ENCODE measurements around the gene CHRDL2. TPM values are rescaled to one million over a fixed set of nuclear protein-coding genes. Genes with fewer than 3 reads are reported as not detected.

CHRDL2 gene
- polyA plus RNA-seq, 1 of the 3 experiments (the other 2 are of a cell fraction): not detected

- H3K9me3 ChIP-seq: no peaks in the 10 kb centered on the region
- TF ChIP-seq EP300 (IDR thresholded peaks at IDR 0.05; ENCODE audit: borderline replicate concordance in 1 of 2, low read depth in 1 of 2, low read length in 1 of 2) (no peak), MXI1 (IDR thresholded peaks at IDR 0.05; ENCODE audit: low read depth, low read length) (no peak), TCF12 (IDR thresholded peaks at IDR 0.05) (no peak), GABPA (IDR thresholded peaks at IDR 0.05; ENCODE audit: low read depth) (no peak), EZH2phosphoT487 (IDR thresholded peaks at IDR 0.05; ENCODE audit: borderline replicate concordance, low read depth) (no peak)
- ChIA-PET POLR2A (no interaction called here), CTCF (no interaction called here)
- WGBS (ENCODE audit: low lambda C conversion rate): 97% methylated on average over 5 of the region's 5 CpGs
- no peaks in the 10 kb centered on the region for H3K9me2 ChIP-seq
- no peaks in the 10 kb centered on the region for H3K4me1 ChIP-seq (ENCODE audit: control insufficient read depth in 1 of 2, insufficient read depth in 2 of 2, low read depth in 1 of 2, low read length in 1 of 2)
- H3K36me3 ChIP-seq (replicated peaks in 1 of 2; ENCODE audit: control insufficient read depth in 1 of 2, insufficient read depth in 2 of 2, low read length in 1 of 2): peaks cover 8 to 10% of the 10 kb centered on the region in 2 experiments
- no peaks in the 10 kb centered on the region for H4K20me1 ChIP-seq (ENCODE audit: insufficient read depth)
- DNase-seq: no peak
- H3K9ac ChIP-seq: no peak overlapping the region
- H3K27ac ChIP-seq (ENCODE audit: low read depth in 2 of 2, low read length in 1 of 2): no peak overlapping the region
- no peak overlapping the region for H3K4me3 ChIP-seq (ENCODE audit: low read depth in 2 of 2, low read length in 1 of 2)
- no peak overlapping the region for H2AFZ ChIP-seq (ENCODE audit: low read depth)
- H3K27me3 ChIP-seq (ENCODE audit: insufficient read depth): no peaks in the 10 kb centered on the region
- H3K79me2 ChIP-seq (ENCODE audit: insufficient read depth): no peaks in the 10 kb centered on the region
- no peaks in the 10 kb centered on the region for H3F3A ChIP-seq (replicated peaks; ENCODE audit: insufficient read depth)
- H3K4me2 ChIP-seq: no peak overlapping the region
These were observed 76.2 kb downstream of the CHRDL2 start for GRCh38 chr11:74654976-74655375.

GRCh38 chr11:74650498-74650897 lies 80.7 kb downstream of the CHRDL2 start:
- no peak overlapping the region for H3K9ac ChIP-seq
- H3K27ac ChIP-seq (ENCODE audit: low read depth in 2 of 2, low read length in 1 of 2): no peak overlapping the region
- peaks cover 0 to 9% of the 10 kb centered on the region in 2 experiments; a peak in 2 of 4 replicates for H3K4me1 ChIP-seq (ENCODE audit: control insufficient read depth in 1 of 2, insufficient read depth in 2 of 2, low read depth in 1 of 2, low read length in 1 of 2)
- ChIA-PET POLR2A (no interaction called here), CTCF (no interaction called here)
- H2AFZ ChIP-seq (ENCODE audit: low read depth): no peak overlapping the region
- no peak for TF ChIP-seq EP300 (IDR thresholded peaks at IDR 0.05; ENCODE audit: borderline replicate concordance in 1 of 2, low read depth in 1 of 2, low read length in 1 of 2)
- no peak for TF ChIP-seq REST (IDR thresholded peaks at IDR 0.05; ENCODE audit: low read depth, low read length)
- no peak for TF ChIP-seq USF2 (IDR thresholded peaks at IDR 0.05; ENCODE audit: borderline replicate concordance, low read depth, low read length)
- no peak for TF ChIP-seq IRF3 (IDR thresholded peaks at IDR 0.05; ENCODE audit: low read depth, low read length)
- TF ChIP-seq RFX5 (IDR thresholded peaks at IDR 0.05; ENCODE audit: low read length): no peak
- TF ChIP-seq ELF1 (IDR thresholded peaks at IDR 0.05): no peak
- no peak for TF ChIP-seq SIN3A (IDR thresholded peaks at IDR 0.05; ENCODE audit: borderline replicate concordance, low read depth, low read length)
- TF ChIP-seq TEAD4 (IDR thresholded peaks at IDR 0.05; ENCODE audit: borderline replicate concordance, insufficient read depth): no peak
- no peak for TF ChIP-seq RXRA (IDR thresholded peaks at IDR 0.05; ENCODE audit: borderline replicate concordance, low read depth)
- TF ChIP-seq RAD21 (IDR thresholded peaks at IDR 0.05; ENCODE audit: low read length): no peak
- TF ChIP-seq POLR2AphosphoS5 (IDR thresholded peaks at IDR 0.05; ENCODE audit: low read depth, low read length): no peak
- no peak for TF ChIP-seq FOSL2 (IDR thresholded peaks at IDR 0.05; ENCODE audit: borderline replicate concordance, low read depth)
- no peak for TF ChIP-seq GATA2 (CRISPR knock-in tag; IDR thresholded peaks at IDR 0.05)
- TF ChIP-seq GABPA (IDR thresholded peaks at IDR 0.05; ENCODE audit: low read depth): no peak
- no peak for TF ChIP-seq PBX3 (IDR thresholded peaks at IDR 0.05)
- WGBS (ENCODE audit: low lambda C conversion rate): 93% methylated on average over 2 of the region's 2 CpGs
- no peak overlapping the region for H3K4me3 ChIP-seq (ENCODE audit: low read depth in 2 of 2, low read length in 1 of 2)
- H3K9me3 ChIP-seq: no peaks in the 10 kb centered on the region
- no peaks in the 10 kb centered on the region for H3K79me2 ChIP-seq (ENCODE audit: insufficient read depth)
- H3K4me2 ChIP-seq: no peak overlapping the region
- no peaks in the 10 kb centered on the region for H3K9me2 ChIP-seq
- peaks cover 10 to 13% of the 10 kb centered on the region in 2 experiments for H3K36me3 ChIP-seq (replicated peaks in 1 of 2; ENCODE audit: control insufficient read depth in 1 of 2, insufficient read depth in 2 of 2, low read length in 1 of 2)
- H4K20me1 ChIP-seq (ENCODE audit: insufficient read depth): no peaks in the 10 kb centered on the region
- no peaks in the 10 kb centered on the region for H3K27me3 ChIP-seq (ENCODE audit: insufficient read depth)
- H3F3A ChIP-seq (replicated peaks; ENCODE audit: insufficient read depth): no peaks in the 10 kb centered on the region
- no peak for DNase-seq
